Mucosa of rectum (tissue), 2 donors: ENCODE measurements around the gene FRMD4A.
"Not testable (repeated sequence)": the region's sequence is repeated elsewhere in the genome, so short reads cannot be mapped to it uniquely, and the experiment has no call there.

Experiments
- H3K27ac ChIP-seq, 2 donors: one replicate each; pipeline ENCODE4 v1.7.0; 2013; ENCODE audit warnings: inconsistent platforms in 2 of 2, low read depth in 2 of 2, low read length in 2 of 2
- H3K27me3 ChIP-seq, 2 donors: one replicate each; pipeline ENCODE4 v1.7.0; 2013; ENCODE audit warnings: low read length in 2 of 2; ENCODE audit not compliant: control insufficient read depth in 2 of 2, insufficient read depth in 2 of 2
- H3K36me3 ChIP-seq, 2 donors: one replicate each; pipeline ENCODE4 v1.7.0; 2013; ENCODE audit warnings: low read length in 2 of 2; ENCODE audit not compliant: control insufficient read depth in 2 of 2, insufficient read depth in 2 of 2
- H3K4me1 ChIP-seq, 2 donors: one replicate each; pipeline ENCODE4 v1.7.0; 2013; ENCODE audit warnings: low read length in 2 of 2, mild to moderate bottlenecking in 1 of 2; ENCODE audit not compliant: control insufficient read depth in 2 of 2, insufficient read depth in 2 of 2
- H3K4me3 ChIP-seq, 2 donors: one replicate each; pipeline ENCODE4 v1.7.0; 2013; ENCODE audit warnings: low read length in 2 of 2
- H3K9ac ChIP-seq, 2 donors: one replicate each; pipeline ENCODE4 v1.7.0; 2013; ENCODE audit warnings: low read length in 2 of 2, low read depth in 1 of 2, mild to moderate bottlenecking in 1 of 2
- H3K9me3 ChIP-seq, 2 donors: one replicate each; pipeline ENCODE4 v1.7.0; 2013; ENCODE audit warnings: low read length in 2 of 2; ENCODE audit not compliant: control insufficient read depth in 2 of 2
- donor health status: healthy.
- donor health status: Normal muscosa, but diverticular disease.

FRMD4A gene

GRCh38 chr10:13905281-13905680 is 425.4 kb downstream of the FRMD4A start:
- Histone ChIP-seq H3K4me1 (no peaks in the 10 kb centered on the region), H3K4me3 (no peak overlapping the region), H3K27ac (no peak overlapping the region), H3K9ac (no peak overlapping the region), H3K27me3 (no peaks in the 10 kb centered on the region), H3K9me3 (no peaks in the 10 kb centered on the region), H3K36me3 (no peaks in the 10 kb centered on the region)

GRCh38 chr10:13904064-13904463 is 426.7 kb downstream of the FRMD4A start:
- no peak overlapping the region for H3K27ac ChIP-seq
- no peaks in the 10 kb centered on the region for H3K27me3 ChIP-seq
- no peaks in the 10 kb centered on the region for H3K36me3 ChIP-seq
- no peaks in the 10 kb centered on the region for H3K9me3 ChIP-seq
- H3K9ac ChIP-seq, result no peak overlapping the region
- H3K4me1 ChIP-seq, result no peaks in the 10 kb centered on the region
- H3K4me3 ChIP-seq, result no peak overlapping the region

DNA sequence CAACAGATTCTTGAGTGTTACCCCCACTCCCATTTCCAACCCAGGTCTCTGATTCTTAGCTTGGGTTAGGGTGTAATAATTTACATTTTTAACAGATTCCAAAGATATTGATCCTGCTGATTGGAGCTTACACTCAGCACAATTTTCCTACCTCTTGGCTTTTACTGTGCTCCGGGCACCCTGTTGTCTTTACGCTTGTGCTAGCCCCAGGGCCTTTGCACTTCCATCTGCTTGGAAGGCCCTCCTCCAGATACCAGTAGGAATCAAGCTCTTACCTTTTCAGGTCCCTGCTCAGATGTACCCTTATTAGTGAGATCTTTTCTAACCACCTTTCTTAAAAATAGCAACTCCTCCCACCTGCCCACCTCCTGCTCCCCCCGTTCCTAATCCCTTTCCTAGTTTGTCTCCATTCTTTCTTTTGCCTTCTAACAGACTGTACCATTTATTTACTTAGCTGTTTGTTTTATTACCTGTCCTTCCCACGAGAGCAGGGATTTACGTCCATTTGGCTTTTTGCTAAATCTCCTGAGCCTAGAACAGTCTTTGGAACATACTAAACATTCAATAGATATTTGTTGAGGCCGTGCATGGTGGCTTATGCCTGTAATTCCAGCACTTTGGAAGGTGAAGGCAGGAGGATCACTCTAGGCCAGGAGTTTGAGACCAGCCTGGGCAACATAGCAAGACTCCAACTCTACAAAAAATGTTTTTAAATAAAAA is 427.7 kb downstream of the FRMD4A start:
- H3K27ac ChIP-seq, result no peak overlapping the region
- H3K27me3 ChIP-seq, result no peaks in the 10 kb centered on the region
- no peaks in the 10 kb centered on the region for H3K36me3 ChIP-seq
- no peaks in the 10 kb centered on the region for H3K4me1 ChIP-seq
- H3K4me3 ChIP-seq, result no peak overlapping the region
- no peaks in the 10 kb centered on the region for H3K9me3 ChIP-seq
- H3K9ac ChIP-seq, result no peak overlapping the region

- Histone ChIP-seq H3K27ac (no peak overlapping the region), H3K4me3 (no peak overlapping the region), H3K9ac (no peak overlapping the region), H3K4me1 (no peaks in the 10 kb centered on the region), H3K36me3 (no peaks in the 10 kb centered on the region), H3K9me3 (no peaks in the 10 kb centered on the region), H3K27me3 (no peaks in the 10 kb centered on the region)
Measured at GRCh38 chr10:13899941-13900340, 430.8 kb downstream of the FRMD4A start.

- not testable (repeated sequence) for H3K27me3 ChIP-seq, H3K9ac ChIP-seq, H3K9me3 ChIP-seq, H3K27ac ChIP-seq, H3K36me3 ChIP-seq, H3K4me3 ChIP-seq, H3K4me1 ChIP-seq
Measured at GRCh38 chr10:13896146-13896545, 434.6 kb downstream of the FRMD4A start.

DNA sequence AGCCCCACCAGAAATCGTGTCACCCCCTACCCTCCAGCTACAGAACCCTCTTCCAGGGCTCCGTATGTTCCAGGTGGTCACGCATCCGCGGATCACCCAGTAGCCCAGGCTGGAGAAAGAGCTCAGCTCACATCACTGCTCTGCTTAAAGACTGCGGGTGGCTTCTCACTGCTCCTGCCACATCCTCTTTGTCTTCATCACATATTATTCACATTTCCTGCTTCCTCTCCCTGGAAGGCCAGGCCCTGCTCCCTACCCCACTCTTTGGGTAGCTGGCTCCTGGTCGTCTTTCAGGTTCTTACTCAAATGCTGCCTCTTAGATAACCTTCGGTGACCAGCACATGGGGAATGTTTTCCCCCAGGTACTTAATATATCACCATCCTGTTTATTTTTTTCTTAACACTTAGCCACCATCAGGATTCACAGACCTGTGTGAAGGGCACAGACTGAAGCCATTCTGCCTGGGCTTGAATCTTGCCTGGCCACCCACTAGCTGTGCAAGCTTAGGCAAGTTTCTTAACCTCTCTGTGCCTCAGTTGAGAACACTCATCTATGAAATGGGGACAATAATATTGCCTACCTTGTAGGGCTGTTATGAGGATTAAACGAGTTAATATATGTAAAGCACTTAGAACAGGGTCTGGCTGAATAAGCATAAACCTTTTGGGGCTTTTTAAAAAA is 436.2 kb downstream of the FRMD4A start:
- H3K27me3 ChIP-seq, result peaks cover 4 to 6% of the 10 kb centered on the region in 2 donors

GRCh38 chr10:13893926-13894325 is 436.8 kb downstream of the FRMD4A start:
- no peak overlapping the region for H3K9ac ChIP-seq
- no peaks in the 10 kb centered on the region for H3K36me3 ChIP-seq
- H3K4me1 ChIP-seq, result no peaks in the 10 kb centered on the region
- H3K27me3 ChIP-seq, result peaks cover 4 to 6% of the 10 kb centered on the region in 2 donors
- no peak overlapping the region for H3K27ac ChIP-seq
- no peaks in the 10 kb centered on the region for H3K9me3 ChIP-seq
- H3K4me3 ChIP-seq, result no peak overlapping the region

More for the DNA sequence above, 436.2 kb downstream of the FRMD4A start:
- H3K9ac ChIP-seq, result no peak overlapping the region
- no peak overlapping the region for H3K27ac ChIP-seq
- no peaks in the 10 kb centered on the region for H3K36me3 ChIP-seq
- H3K9me3 ChIP-seq, result no peaks in the 10 kb centered on the region
- no peak overlapping the region for H3K4me3 ChIP-seq
- no peaks in the 10 kb centered on the region for H3K4me1 ChIP-seq

- Histone ChIP-seq H3K4me3 (no peak overlapping the region), H3K27me3 (peaks cover 4 to 6% of the 10 kb centered on the region in 2 donors), H3K27ac (no peak overlapping the region)
Measured at GRCh38 chr10:13892871-13893270, 437.9 kb downstream of the FRMD4A start.

GRCh38 chr10:13892001-13892491 is 438.7 kb downstream of the FRMD4A start:
- H3K27ac ChIP-seq, result no peak overlapping the region
- H3K9ac ChIP-seq, result no peak overlapping the region
- H3K9me3 ChIP-seq, result no peaks in the 10 kb centered on the region
- no peaks in the 10 kb centered on the region for H3K4me1 ChIP-seq
- peaks cover 4 to 6% of the 10 kb centered on the region in 2 donors for H3K27me3 ChIP-seq
- H3K36me3 ChIP-seq, result no peaks in the 10 kb centered on the region
- no peak overlapping the region for H3K4me3 ChIP-seq

More at GRCh38 chr10:13892871-13893270, 437.9 kb downstream of the FRMD4A start:
- no peak overlapping the region for H3K9ac ChIP-seq
- H3K36me3 ChIP-seq, result no peaks in the 10 kb centered on the region
- no peaks in the 10 kb centered on the region for H3K9me3 ChIP-seq
- no peaks in the 10 kb centered on the region for H3K4me1 ChIP-seq
